Vagina (tissue), 2 donors: Measurements from ENCODE around the gene CRTAC1.

Experiments used
- POLR2A ChIP-seq, 2 donors: fragments of 450-650 bp; IDR thresholded peaks; one replicate each; pipeline ENCODE4 v1.6.1; 2017; ENCODE audit warnings: antibody characterized with exemption in 2 of 2, mild to moderate bottlenecking in 2 of 2, moderate library complexity in 2 of 2
- POLR2AphosphoS5 ChIP-seq, 2 donors: sonication (generic); formaldehyde crosslinking; IDR thresholded peaks; one replicate each; pipeline ENCODE4 v1.9.0; 2017; ENCODE audit warnings: antibody characterized with exemption in 2 of 2, mild to moderate bottlenecking in 2 of 2, low read depth in 1 of 2; ENCODE audit not compliant: insufficient read depth in 1 of 2
- TF ChIP-seq, protein P1 (sequence below), 3 experiments: fragments of 450-650 bp in 2 of 3; fragments of 200-600 bp in 1 of 3; sonication (generic) in 1 of 3; IDR thresholded peaks; one replicate each; pipeline ENCODE4 v1.5.1; 2017 to 2019; ENCODE audit warnings: antibody characterized with exemption in 3 of 3, mild to moderate bottlenecking in 2 of 3, moderate library complexity in 2 of 3

DNA sequence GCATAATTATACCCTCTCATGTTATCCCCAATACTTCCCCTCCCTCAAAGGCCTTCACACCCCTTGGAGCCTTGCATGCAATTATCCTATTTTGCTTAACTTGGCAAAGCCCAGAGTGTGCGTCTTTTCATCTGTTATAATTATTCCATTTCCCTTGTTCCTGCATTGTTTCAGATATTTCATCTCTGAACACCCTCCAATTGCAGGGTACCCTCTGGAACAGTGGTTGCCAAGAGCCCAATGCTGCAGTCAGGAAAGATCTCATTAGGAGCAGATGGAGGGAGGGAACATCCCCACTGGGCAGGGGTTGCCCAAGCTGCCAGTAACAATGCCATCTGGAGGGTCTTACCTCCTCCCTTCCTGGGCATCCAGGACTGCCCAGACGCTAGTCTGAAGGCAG is 199.2 kb downstream of the CRTAC1 start:
- TF ChIP-seq, protein P1, sequence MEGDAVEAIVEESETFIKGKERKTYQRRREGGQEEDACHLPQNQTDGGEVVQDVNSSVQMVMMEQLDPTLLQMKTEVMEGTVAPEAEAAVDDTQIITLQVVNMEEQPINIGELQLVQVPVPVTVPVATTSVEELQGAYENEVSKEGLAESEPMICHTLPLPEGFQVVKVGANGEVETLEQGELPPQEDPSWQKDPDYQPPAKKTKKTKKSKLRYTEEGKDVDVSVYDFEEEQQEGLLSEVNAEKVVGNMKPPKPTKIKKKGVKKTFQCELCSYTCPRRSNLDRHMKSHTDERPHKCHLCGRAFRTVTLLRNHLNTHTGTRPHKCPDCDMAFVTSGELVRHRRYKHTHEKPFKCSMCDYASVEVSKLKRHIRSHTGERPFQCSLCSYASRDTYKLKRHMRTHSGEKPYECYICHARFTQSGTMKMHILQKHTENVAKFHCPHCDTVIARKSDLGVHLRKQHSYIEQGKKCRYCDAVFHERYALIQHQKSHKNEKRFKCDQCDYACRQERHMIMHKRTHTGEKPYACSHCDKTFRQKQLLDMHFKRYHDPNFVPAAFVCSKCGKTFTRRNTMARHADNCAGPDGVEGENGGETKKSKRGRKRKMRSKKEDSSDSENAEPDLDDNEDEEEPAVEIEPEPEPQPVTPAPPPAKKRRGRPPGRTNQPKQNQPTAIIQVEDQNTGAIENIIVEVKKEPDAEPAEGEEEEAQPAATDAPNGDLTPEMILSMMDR (IDR thresholded peaks at IDR 0.05) = no peak
- no peak for TF ChIP-seq POLR2A (IDR thresholded peaks at IDR 0.05)
- no peak for TF ChIP-seq POLR2AphosphoS5 (IDR thresholded peaks at IDR 0.05; ENCODE audit: insufficient read depth in 1 of 2, low read depth in 1 of 2)
